Stimulated activated naive CD4-positive, alpha-beta T cell treated with Interleukin-2 at 50 U/mL for 16 hours (primary cell): Measurements from ENCODE around the gene AOPEP.
"Not testable (repeated sequence)": the region's sequence is repeated elsewhere in the genome, so short reads cannot be mapped to it uniquely, and the experiment has no call there.

ENCODE experiments used
- DNase-seq: peaks from one replicate; lab custom pipeline; 2025; lab: John Stamatoyannopoulos, UW

The AOPEP gene

GRCh38 chr9:94934816-94935328 is 208.4 kb downstream of the AOPEP start:
- DNase-seq: no peak

DNA sequence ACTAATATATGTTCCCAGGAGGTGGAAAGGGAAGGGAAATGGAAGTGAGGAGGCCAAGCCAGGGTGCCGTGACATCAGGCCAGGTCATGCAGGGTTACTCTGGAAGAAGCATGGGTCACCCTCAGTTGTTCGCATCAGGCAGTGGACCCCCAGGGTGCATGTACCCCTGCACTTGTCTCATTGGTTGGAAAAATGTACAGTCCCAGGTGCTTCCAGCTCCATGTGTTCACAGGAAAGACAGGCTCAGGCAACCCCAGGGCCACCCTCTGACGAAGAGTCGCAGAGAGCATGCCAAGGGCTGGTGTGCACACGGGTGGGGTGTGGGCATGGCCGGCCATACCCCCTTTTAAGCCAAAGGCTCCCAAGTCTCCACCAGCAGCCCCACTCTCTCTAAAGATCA is 208.9 kb downstream of the AOPEP start:
- DNase-seq: no peak

- DNase-seq: no peak
These were observed 209.9 kb downstream of the AOPEP start for GRCh38 chr9:94936419-94936818.

- DNase-seq: no peak
These were observed 210.9 kb downstream of the AOPEP start for GRCh38 chr9:94937214-94937903.

DNA sequence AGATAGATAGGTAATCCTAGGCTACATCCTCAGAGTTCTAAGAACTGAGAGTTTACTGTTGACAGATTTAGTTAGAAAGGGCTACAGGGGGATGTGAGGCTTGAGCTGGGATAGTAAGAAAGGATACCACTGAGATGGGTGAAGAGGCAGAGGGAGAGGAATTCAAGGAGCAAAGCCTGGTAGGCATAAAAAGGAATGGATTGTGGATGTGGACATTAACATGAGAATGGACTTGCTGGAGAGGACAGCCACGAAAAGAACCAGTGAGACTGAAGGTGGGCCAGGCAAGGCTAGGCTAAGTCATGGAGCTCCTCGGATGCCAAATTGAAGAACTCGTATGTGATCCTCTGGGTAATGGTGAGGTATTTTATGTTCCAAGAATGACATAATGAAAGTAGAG is 211.9 kb downstream of the AOPEP start:
- no peak for DNase-seq

DNA sequence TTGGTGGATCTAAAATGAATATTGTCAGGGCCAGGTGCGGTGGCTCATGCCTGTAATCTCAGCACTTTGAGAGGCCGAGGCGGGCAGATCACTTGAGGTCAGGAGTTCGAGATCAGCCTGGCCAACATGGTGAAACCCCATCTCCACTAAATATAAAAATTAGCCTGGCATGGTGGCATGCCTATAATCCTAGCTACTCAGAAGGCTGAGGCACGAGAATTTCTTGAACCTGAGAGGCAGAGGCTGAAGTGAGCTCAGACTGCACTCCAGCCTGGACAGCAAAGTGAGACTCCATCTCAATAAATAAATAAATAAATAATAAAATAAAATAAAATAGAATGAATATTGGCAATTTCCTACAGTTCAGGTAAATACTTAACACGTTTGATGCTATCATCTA is 213.8 kb downstream of the AOPEP start:
- DNase-seq: not testable (repeated sequence)

- no peak for DNase-seq
These were observed 214.8 kb downstream of the AOPEP start for GRCh38 chr9:94941211-94941875.

- DNase-seq: no peak
These were observed 218.1 kb downstream of the AOPEP start for GRCh38 chr9:94944626-94945025.

DNA sequence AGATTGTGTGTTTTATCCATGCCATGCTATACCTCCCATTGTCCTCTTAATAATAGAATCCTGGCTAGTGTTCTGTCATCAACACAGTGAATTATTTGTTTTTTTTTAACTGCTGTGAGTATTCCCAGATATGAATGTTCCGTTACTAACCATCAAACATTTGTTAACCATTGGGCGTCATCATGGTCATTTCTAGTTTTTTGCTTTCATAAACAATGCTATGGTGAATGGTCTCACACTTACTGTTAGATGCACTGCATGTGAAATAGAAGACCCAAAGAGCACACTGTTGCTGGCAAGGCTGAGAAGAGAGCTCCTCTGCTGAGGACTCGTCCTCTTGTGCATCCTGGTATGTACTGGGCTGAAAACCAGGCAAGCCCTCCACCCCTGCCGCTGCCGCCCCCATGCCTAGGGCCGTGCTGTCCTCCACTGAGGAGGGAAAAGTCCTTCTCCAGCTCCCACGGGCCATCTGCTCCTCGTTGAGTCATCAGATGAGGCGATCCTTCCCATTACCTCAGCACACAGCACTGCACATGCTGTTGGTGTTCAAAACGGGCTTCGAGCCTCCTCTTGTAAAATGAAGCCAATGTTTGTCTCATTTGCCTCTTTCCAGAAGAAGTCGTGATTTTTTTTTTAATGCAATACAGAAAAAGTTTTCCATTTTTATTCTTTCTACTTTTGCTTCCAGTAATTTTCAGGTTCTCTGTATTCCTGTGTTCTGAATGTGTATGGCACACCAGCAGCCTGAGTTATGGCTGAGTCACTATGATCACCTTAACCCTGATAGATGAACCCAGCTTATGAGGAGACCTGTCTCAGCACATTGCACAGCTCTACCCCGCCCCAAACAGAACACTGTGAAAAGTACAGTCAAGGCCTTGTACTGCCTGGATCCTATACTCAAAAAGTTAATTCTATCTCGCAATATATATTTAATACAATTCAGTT is 219.0 kb downstream of the AOPEP start:
- no peak for DNase-seq

- DNase-seq: no peak
These were observed 219.8 kb downstream of the AOPEP start for GRCh38 chr9:94946256-94946655.

DNA sequence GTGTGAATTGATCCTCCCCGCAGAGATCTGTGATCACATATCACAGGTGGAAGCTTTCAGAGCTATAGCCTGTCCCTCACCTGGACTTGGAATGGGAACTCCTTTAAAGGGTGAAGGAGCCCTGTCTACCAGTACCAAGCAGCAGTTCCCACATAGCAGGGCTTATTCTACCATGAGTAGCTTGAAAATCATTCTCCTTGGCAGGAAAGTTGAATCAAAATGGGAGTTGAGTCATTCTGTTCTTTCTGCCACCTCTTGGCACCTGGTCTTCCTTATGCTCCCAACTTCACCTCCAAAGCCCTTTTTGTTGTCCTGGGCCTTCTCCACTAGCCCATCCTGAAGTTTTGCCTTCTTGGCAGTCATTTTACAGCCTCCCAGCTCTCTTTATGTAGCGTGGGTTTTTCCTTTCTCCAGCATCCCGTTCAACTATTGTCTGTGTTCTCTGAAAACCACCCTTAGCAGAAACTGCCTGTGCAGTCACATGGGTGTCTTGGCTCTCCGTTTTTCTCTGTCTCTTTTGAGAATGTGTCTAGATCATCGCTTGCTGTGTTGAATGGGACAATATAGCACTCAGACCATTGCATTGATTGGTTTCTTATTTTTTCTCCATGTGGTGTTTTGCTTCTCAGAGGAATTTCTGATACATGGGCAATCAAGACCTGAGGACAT is 222.2 kb downstream of the AOPEP start:
- DNase-seq: no peak

DNA sequence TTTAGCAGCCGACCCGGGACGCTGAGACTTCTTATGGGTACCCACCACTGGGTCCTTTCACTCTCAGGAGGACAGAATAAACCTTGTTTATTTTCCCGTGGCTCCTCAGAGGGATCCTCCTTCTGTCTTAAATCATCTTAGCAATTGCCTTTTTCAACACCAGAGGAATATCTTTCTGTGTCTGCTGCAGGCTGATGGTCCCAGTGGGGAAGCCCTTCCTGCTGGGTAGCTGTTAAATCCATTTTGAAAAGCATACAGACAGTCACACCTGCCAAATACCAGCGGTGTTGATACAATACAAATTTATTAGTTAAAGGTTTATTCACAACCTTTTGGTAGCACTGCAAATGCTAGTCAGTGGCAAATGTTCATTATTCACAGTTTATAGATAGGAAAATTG is 222.9 kb downstream of the AOPEP start:
- no peak for DNase-seq

DNA sequence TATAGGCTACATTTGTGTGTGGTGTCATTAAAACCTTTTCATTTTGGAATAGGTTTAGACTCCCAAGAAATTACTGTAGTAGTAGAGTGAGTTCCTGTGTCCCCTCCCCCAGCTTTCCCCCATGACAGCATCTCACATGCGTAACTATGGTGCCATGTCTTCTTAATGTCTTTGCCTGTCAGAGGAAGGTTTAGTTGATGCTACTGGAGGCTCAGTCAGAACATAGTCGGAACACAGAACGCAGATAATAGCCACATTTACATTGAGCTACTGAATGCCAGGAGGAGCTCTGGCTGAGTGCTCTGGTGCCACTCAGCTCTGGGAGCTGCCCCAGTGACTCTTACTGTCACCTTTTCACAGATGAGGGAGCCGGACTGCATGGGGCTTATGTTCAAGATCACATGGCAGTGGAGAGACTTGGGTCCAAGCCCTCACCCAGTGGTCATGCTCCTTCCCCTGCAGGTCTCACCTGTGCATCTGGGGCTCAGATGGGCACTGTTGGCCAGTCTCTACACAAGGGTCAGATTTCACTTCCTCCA is 223.6 kb downstream of the AOPEP start:
- DNase-seq: no peak

DNA sequence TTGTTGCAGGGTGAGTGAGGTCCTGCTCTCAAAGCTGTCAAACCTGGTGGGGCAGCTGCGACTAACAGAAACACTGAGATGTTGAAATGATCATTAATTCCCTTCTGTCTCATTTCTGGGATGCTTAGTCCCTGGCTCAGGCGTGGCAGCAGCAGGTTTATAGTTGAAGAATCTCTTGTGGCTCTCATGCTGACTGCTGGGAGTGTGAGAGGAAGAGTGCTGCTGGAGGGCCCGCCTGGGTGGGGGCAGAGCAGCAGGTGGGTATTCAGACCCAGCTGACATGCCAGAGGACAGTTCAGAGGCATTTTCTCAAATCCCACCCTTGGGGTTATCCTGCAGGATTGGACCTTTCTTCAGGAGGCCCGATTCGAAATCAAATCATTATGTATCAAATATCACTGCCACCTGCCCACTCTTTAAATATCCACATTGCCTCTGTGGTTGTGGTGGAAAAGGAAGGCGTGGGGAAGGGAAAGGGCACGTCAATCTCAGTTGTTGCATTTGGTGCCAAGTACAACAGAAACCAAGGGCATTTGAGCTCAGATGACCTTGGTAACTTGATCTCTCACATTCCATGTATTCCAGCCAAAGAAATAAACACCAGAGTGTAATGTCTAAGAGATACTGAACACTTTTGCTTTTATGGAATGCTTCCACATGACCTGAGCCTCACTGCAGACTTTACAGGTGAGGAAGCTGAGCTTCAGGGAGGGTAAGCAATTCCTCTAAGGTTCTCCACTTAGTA is 224.3 kb downstream of the AOPEP start:
- no peak for DNase-seq

DNA sequence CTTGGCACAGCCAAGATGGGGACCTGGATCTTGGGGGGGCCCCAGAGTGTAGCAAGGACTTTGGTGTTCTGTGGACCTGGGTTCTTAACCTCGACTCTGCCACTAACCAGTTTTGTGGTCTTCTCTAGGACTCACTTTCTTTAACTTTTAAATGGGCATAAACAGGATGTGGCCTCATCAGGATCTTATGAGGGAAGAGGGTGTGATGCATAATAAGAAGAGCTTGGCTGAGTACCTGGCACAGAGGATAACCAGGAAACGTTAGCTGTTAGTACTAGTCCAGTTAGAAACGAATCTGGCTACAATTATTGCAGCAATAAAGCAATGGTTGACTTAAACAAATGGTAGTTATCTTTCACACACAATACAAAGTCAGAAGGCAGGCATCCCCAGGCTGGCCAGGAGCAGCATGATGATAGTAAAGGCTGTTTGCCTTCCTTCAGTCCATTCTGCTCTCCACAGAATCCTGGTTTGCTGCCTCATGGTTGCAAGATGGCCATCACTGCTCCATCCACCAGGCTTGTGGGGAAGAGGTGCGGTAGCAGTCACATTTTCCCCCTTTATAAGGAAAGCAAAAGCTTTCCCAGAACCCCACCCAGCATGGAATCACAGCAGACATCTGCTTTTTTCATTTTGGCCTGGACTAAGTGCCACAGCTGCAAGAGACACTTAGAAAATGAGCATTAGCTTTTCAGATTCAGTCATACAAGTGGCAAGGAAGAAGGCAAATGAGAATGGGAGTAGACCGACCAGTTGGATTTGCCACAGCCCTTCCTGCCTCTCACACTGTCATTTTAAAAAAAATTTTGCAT is 225.0 kb downstream of the AOPEP start:
- no peak for DNase-seq

DNA sequence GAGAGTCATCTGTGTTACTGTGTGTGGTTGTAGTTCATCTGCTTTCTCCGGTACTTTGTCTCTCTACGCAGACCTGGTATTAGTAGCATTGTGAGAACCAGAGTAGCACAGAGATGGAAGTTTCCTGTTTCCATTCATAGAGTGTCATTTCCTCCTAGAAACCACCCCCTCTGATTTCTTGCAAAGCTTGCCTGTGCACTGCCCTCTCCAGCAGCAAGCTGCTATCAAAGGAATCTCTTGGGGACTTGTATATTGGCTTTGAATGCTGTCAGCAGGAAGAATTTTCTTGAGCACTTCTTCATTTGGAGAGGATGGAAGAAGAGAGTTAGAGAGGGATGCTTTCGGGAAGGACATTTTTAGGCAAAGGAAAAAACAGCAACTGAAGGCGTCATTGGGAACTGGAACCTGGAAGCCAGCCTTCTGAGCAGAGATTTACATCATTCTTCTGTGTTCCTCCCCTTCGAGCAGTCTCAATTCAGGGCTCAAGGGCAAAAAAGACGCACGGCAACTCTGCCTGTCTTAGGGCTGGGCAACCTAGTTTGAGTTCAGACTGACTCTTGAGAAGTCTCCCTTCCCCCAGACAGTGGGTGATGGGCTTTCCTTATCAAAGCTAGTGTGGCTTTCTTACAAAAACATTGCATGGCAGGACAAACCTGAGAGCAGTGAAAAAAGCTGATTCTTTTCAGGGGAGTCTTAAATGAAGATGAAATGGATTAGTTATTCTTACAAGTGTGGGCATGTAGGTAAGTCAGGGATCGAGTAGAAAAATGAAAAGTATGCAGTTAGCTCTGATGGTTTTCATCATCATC is 226.3 kb downstream of the AOPEP start:
- DNase-seq: no peak

DNA sequence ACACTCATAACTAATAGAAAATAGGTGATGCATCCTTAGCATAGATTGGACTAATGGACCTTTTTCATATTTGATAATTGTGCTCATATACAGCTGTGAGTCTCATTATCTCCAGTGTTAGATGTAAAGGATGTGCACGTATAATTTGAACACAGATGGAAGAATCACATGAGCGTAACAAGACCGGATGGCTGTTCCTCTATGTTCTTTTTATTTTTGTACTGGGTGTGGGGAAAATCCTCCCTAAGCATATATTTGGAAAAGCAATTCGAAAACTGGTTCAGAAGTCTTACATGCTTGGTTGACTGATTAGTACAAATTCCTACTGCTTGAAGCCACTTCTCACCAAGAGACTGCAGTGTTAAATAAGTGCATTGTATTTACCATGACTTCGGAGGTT is 230.2 kb downstream of the AOPEP start:
- no peak for DNase-seq

GRCh38 chr9:94960964-94961363 is 234.5 kb downstream of the AOPEP start:
- DNase-seq: no peak

DNA sequence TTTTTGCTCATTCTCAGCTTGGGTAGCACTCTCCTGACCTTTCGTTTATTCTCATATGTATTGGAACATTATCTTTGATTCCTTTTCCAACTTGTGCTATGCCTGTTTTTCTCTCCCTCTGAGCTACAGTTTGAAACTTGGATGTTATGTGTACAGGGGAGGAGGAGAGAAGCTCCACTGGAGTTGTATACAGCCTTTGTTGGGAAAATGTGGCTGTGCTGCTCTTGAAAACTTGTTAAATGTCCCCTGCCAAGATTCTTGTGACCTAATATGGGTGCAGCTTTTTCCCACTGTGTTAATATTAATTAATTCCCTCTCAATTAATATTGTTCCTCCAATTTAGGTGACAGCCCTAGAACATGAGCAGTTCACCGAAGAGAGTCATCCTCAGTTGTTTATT is 235.4 kb downstream of the AOPEP start:
- no peak for DNase-seq
